ENCODE measurements around the gene RETREG2. TPM values are rescaled to one million over a fixed set of nuclear protein-coding genes. Genes with fewer than 3 reads are reported as not detected.
A peak's percentile ranks its signal among the peaks of the same experiment; 100 is the strongest.

The RETREG2 gene
- total RNA-seq, 1 experiment from 2014 or later: 46.7 TPM

- no peaks in the 10 kb centered on the region for H3K27me3 ChIP-seq (ENCODE audit: insufficient read depth, low read length)
- H2BK5ac ChIP-seq (ENCODE audit: insufficient read length, low read length): no peak within 1 kb of the TSS
- H4K8ac ChIP-seq (replicated peaks; ENCODE audit: insufficient read length, low read depth, low read length): no peak within 1 kb of the TSS
- no peak within 1 kb of the TSS for H3T11ph ChIP-seq (ENCODE audit: low read length)
- H3K9ac ChIP-seq (ENCODE audit: extremely low read depth, insufficient read length, low read length): peak within 1 kb of the TSS; percentile 26
- peak within 1 kb of the TSS; percentile 83 to 88 for H3K4me3 Mint-ChIP-seq
- H3K4me1 Mint-ChIP-seq: peaks cover 8 to 13% of the 10 kb centered on the region in 2 experiments
- H3K27me3 Mint-ChIP-seq (ENCODE audit: low read depth): peaks cover 10% of the 10 kb centered on the region
- no peak within 1 kb of the TSS for H2BK120ac ChIP-seq (ENCODE audit: low read depth, low read length, poor library complexity, severe bottlenecking)
- H3K9me3 ChIP-seq (ENCODE audit: control insufficient read depth, low read depth, low read length): no peaks in the 10 kb centered on the region
- no peak within 1 kb of the TSS for H3K18ac ChIP-seq (ENCODE audit: insufficient read length, low read depth, low read length)
- H2BK15ac ChIP-seq (ENCODE audit: low read depth, low read length): no peak within 1 kb of the TSS
- peak within 1 kb of the TSS in 2 of 3 experiments; percentile 90 to 96; a peak in 4 of 7 replicates for H3K27ac Mint-ChIP-seq
- no peak within 1 kb of the TSS for H4K91ac ChIP-seq (ENCODE audit: insufficient read length, low read depth, low read length)
- peak within 1 kb of the TSS; percentile 87 for H3K4me2 ChIP-seq (ENCODE audit: insufficient read depth, insufficient read length, low read length)
- H3K23ac ChIP-seq (ENCODE audit: insufficient read length, low read depth, low read length): no peak within 1 kb of the TSS
- no peak within 1 kb of the TSS for H3K56ac ChIP-seq (ENCODE audit: insufficient read length, low read depth, low read length)
- peak; percentile 95 for DNase-seq
- H3K79me1 ChIP-seq (ENCODE audit: insufficient read depth, low read depth, low read length, poor library complexity, severe bottlenecking): no peaks in the 10 kb centered on the region
- no peak; the same call in 2 of the 3 replicates for TF ChIP-seq CTCF (conservative IDR thresholded peaks at IDR 0.05)
- no CpG with 5 or more reads among the region's 76 CpGs for WGBS (ENCODE audit: extremely low coverage, insufficient read length, low lambda C conversion rate)
- H3K27ac ChIP-seq (ENCODE audit: insufficient read length, low read depth, low read length): no peak within 1 kb of the TSS
- H3K14ac ChIP-seq (ENCODE audit: insufficient read depth, low read length): no peak within 1 kb of the TSS
- H3K23me2 ChIP-seq (ENCODE audit: insufficient read length, low read depth, low read length, poor library complexity, severe bottlenecking): peaks cover 4% of the 10 kb centered on the region
- no peak within 1 kb of the TSS for H3K4ac ChIP-seq (ENCODE audit: low read depth, low read length)
- no peak within 1 kb of the TSS for H2AK5ac ChIP-seq (ENCODE audit: insufficient read length, low read length)
- H3K36me3 Mint-ChIP-seq (ENCODE audit: insufficient read depth in 1 of 3, low read depth in 3 of 3): peaks cover 4 to 40% (median 32%) of the 10 kb centered on the region in 3 experiments; a peak in 6 of 7 replicates
- no peaks in the 10 kb centered on the region for H3K4me1 ChIP-seq (ENCODE audit: insufficient read depth, low read length)
- H4K20me1 ChIP-seq (ENCODE audit: control insufficient read depth, insufficient read depth, insufficient read length): no peaks in the 10 kb centered on the region
- H3K9me3 Mint-ChIP-seq: peaks cover 3% of the 10 kb centered on the region in 2 experiments; a peak in 3 of 5 replicates
- H4K5ac ChIP-seq (ENCODE audit: insufficient read length, low read depth, low read length): no peak within 1 kb of the TSS
- H2BK12ac ChIP-seq (ENCODE audit: insufficient read length, low read depth, low read length): no peak within 1 kb of the TSS
- no peak within 1 kb of the TSS for H2BK20ac ChIP-seq (ENCODE audit: low read depth, low read length, poor library complexity, severe bottlenecking)
- H3K79me2 ChIP-seq (ENCODE audit: insufficient read depth, low read length): no peaks in the 10 kb centered on the region
- no peak within 1 kb of the TSS for H2AFZ ChIP-seq (ENCODE audit: low read length)
Measured at GRCh38 chr2:219206328-219207133, 28.5 kb downstream of the RETREG2 start, which contains the start of gene ZFAND2B. TSS of gene ZFAND2B (plus strand) at chr2:219206782. CDS start at chr2:219206988, 206 bp downstream.
